IPS-11a (cell line): Measurements from ENCODE around the gene NOX4.
A peak's percentile ranks its signal among the peaks of the same experiment; 100 is the strongest.

Experiments
- H3K4me3 ChIP-seq: one replicate; pipeline ENCODE4 v1.5.1; 2013; ENCODE audit warnings: low read depth, low read length, control low read depth

NOX4 gene

GRCh38 chr11:89490981-89491690, at the start of gene NOX4:
NOX4 (minus strand) TSS chr11:89491375; CDS start chr11:89491246, 129 bp downstream.
- peak within 1 kb of the TSS; percentile 35 for H3K4me3 ChIP-seq

DNA sequence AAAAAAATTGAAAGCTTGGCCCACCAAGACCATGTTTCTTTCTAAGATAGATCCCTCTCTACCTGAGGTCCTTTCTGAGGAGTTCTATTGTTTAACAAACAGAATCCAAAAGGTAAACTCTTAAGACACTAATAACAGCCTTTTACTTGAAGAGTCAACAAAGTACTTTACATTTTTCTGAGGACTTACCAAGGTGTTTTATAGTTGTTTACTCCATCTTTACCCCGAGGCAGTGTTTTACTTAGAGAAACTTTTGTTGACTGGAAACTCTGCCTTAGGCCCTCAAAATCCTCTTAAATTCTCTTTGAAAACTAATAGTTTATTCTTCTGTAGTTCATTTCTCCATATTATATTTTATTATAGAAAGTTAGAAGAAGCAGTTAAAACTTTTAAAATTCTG, 49.7 kb upstream of the NOX4 start:
- no peak overlapping the region for H3K4me3 ChIP-seq

- no peak overlapping the region for H3K4me3 ChIP-seq
Measured at GRCh38 chr11:89537936-89538335, 46.8 kb upstream of the NOX4 start.

DNA sequence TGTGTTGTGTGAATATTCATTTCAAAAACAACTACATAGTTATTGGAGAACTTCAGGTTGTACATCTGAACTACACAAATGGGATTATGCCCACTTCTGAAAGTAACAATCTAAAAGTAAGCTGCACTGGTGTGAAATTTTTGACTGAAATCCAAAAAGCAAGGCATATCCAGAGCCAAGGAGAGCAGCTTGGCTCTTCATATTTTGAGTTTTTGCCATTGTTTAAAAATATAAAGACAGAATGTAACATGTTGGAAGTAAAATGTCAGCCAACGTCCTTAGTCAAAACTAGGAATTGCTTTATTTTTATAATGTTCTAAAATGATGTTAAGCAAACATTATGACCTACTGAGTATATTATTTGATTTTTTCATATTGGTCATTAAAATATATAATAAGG, 45.8 kb upstream of the NOX4 start:
- no peak overlapping the region for H3K4me3 ChIP-seq

DNA sequence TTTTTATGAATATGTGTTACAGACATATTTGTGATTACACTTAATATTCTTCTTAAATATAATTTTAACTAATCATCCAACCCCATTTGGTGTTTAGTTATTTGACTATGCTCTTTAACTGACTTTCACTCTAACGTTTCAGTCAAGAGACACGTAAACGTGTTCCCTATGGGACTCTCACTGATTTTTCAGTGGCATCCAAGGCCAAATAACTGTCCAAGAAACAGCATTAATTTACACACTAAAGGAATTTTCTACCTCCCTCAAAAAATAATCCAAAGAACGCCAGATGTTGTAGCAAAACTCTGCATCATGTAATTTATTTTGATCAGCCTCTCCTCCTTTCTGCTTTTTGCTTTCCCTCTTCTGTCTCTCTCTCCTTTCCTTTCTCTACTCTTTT, 44.0 kb upstream of the NOX4 start:
- H3K4me3 ChIP-seq: no peak overlapping the region

- H3K4me3 ChIP-seq: no peak overlapping the region
Measured at GRCh38 chr11:89529626-89530380, 38.6 kb upstream of the NOX4 start.

DNA sequence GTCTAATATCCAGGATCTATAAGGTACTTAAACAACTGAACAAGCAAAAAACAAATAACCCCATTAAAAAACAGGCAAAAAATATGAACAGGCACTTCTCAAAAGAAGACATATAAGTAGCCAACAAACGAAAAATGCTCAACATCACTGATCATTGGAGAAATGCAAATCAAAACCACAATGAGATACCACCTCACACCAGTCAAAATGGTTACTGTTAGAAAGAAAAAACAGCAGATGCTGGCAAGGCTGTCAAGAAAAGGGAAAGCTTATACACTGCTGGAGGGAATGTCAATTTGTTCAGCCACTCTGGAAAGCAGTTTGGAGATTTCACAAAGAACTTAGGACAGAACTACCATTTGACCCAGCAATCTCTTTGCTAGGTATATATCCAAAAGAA, 30.6 kb upstream of the NOX4 start:
- H3K4me3 ChIP-seq: no peak overlapping the region

DNA sequence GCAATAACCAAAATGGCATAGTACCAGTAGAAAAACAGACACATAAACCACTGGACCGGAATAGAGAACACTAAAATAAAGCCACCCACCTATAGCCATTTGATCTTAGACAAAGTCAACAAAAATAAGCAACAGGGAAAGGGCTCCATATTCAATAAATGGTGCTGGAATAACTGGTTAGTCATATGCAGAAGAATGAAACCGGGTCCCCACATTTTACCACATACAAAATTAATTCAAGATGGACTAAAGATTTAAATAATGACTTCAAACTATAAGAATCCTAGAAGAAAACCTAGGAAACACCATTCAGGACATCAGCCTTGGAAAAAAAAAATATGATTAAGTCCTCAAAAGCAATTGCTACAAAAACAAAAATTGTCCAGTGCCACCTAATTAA, 30.1 kb upstream of the NOX4 start:
- H3K4me3 ChIP-seq: no peak overlapping the region

GRCh38 chr11:89516496-89516895, 25.3 kb upstream of the NOX4 start:
- no peak overlapping the region for H3K4me3 ChIP-seq

DNA sequence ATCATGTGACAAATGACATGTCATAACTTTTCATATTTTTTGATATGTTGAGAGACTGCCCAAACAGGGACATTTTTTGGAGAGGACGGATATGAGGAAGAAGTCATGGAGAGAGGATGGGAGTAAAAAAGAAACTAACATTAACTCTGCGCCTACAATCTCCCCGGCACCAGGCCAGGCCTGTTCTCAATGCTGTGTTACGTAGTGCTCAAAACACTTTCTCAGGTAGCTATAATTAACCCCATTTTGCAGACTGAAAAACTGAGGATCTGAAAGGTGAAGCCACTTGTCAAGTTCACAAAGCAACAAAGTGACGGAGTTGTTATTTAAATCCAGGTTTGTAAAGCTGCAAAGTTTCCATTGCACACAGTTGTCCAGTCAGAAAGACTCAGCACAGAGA, 17.4 kb upstream of the NOX4 start:
- H3K4me3 ChIP-seq: no peak overlapping the region

DNA sequence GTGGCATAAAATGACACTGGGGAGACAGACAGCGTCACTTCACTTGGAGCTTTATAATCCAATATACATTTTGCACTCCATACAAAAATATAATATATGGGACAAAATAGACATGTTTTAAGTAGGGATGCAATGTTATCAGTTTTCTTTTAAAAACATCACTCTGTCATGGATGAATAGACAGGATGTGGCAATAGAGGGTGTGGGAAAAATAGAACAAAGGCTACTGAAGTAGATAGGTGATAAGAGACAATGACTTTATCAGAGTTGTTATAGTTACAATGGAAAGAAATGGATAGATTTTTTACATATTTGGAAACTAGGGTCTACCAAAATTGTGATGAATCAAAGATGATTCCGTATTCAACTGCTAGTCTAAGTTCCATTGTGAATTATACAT, 13.1 kb upstream of the NOX4 start:
- H3K4me3 ChIP-seq: no peak overlapping the region

GRCh38 chr11:89503422-89503821, 12.2 kb upstream of the NOX4 start:
- H3K4me3 ChIP-seq: no peak overlapping the region

DNA sequence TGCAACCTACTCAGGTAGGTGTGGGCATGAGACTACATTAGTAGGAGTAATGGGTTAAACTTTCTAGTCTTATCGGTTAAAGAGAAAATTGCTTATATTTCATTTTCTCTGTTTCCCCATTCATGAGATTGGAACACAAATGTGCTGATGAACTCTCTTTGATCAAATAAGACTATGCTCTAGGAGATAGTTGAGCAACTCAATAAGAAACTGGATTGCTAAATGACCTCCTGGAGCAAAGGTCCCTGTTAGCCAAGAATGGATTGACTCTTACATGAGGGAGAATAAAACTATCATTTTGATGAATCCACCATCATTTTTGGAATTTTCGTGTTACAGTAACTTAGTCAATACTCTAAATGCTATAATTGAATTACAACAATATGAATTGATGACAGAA, 11.1 kb upstream of the NOX4 start:
- no peak overlapping the region for H3K4me3 ChIP-seq

DNA sequence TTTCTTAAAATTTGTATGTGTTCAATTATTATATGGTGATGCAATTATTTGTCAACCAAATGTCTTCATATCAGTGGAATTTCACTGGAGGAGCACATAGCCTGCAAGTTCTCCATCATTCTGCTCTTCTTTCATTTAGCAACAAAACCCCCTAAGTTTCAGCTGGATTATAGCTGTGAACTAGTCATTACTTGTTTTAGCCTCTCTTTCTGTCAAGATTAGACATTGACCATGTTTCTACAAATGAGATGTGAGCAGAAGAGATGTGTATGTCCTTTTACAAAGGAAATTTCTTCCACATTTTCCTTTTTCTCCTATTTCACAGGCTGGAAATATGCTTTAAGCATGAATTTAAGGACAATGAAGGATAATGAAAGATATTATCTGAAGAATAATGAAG, 9.2 kb upstream of the NOX4 start:
- no peak overlapping the region for H3K4me3 ChIP-seq

GRCh38 chr11:89498845-89499448, 7.8 kb upstream of the NOX4 start:
- no peak overlapping the region for H3K4me3 ChIP-seq

GRCh38 chr11:89495951-89496350, 4.8 kb upstream of the NOX4 start:
- no peak overlapping the region for H3K4me3 ChIP-seq

GRCh38 chr11:89493431-89493830, 2.3 kb upstream of the NOX4 start:
- no peak overlapping the region for H3K4me3 ChIP-seq

- peak overlapping the region; percentile 35 for H3K4me3 ChIP-seq
Measured at GRCh38 chr11:89490602-89490980, 584 bp downstream of the NOX4 start.

- H3K4me3 ChIP-seq: no peak overlapping the region
Measured at GRCh38 chr11:89489930-89490329, 1.2 kb downstream of the NOX4 start.

- H3K4me3 ChIP-seq: no peak overlapping the region
Measured at GRCh38 chr11:89487016-89487415, 4.2 kb downstream of the NOX4 start.

DNA sequence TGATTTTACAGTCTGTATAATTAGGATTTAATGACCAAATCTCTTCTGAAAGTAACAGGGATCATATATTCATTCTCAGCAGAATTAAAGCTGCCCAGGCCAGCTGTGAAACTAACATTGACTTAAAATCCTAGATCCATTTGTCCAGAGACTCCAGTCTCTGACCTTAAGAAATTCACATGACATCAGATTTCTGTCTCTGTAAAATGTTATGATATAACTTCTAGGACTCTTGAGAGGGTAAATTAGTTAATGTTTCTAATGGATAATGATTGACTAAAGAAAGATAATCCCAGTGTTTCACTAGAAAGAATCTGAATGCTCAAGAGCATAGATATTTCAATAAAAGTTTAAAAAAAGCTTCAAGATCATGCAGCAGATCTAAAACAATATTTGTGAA, 6.3 kb downstream of the NOX4 start:
- H3K4me3 ChIP-seq: no peak overlapping the region

- H3K4me3 ChIP-seq: no peak overlapping the region
Measured at GRCh38 chr11:89477175-89477574, 14.0 kb downstream of the NOX4 start.
